ENCODE data around the gene MALAT1. TPM values are rescaled to one million over a fixed set of nuclear protein-coding genes. Genes with fewer than 3 reads are reported as not detected.

The MALAT1 gene
- total and polyA plus RNA-seq, 2 of the 13 experiments (the other 11 are each of a cell fraction or from before 2014, with no cell fraction given) = 143 to 1,237 TPM

DNA sequence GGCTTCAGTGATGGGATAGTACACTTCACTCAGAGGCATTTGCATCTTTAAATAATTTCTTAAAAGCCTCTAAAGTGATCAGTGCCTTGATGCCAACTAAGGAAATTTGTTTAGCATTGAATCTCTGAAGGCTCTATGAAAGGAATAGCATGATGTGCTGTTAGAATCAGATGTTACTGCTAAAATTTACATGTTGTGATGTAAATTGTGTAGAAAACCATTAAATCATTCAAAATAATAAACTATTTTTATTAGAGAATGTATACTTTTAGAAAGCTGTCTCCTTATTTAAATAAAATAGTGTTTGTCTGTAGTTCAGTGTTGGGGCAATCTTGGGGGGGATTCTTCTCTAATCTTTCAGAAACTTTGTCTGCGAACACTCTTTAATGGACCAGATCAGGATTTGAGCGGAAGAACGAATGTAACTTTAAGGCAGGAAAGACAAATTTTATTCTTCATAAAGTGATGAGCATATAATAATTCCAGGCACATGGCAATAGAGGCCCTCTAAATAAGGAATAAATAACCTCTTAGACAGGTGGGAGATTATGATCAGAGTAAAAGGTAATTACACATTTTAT lies 4.6 kb downstream of the MALAT1 start:
- H3K79me2 ChIP-seq (ENCODE audit: insufficient read depth, low read length) = peaks cover 74% of the 10 kb centered on the region
- CTCF ChIA-PET (ENCODE audit: low intra/inter-chr PET ratio, low total read pairs) = no interaction called here
- WGBS (ENCODE audit: low lambda C conversion rate) = 37% methylated on average over 3 of the region's 3 CpGs
- ATAC-seq (no peak), DNase-seq (ENCODE audit: low spot score) (no peak), FAIRE-seq (no peak)
- no peaks in the 10 kb centered on the region for H3K9me3 ChIP-seq (ENCODE audit: low read length)
- POLR2A ChIA-PET = interaction anchor here (0.6 to 27.3 kb wide), 8 partner anchors 11 to 146 kb away, joined by 3 to 1590 read pairs (median 7); partner anchors contain the start of gene NEAT1
- H3K9ac ChIP-seq (ENCODE audit: insufficient read depth, low read depth, low read length) = peak overlapping the region; percentile 99; the same call in 1 of the 2 replicates
- peaks cover 6 to 40% of the 10 kb centered on the region in 2 experiments for H3K36me3 ChIP-seq (replicated peaks in 1 of 2; ENCODE audit: control insufficient read depth in 1 of 2, insufficient read depth in 2 of 2, low read length in 2 of 2)
- H2AFZ ChIP-seq (ENCODE audit: low read length) = no peak overlapping the region
- peak overlapping the region; percentile 78 for H3K4me2 ChIP-seq (ENCODE audit: low read depth, low read length)
- no peak overlapping the region for H3K27ac ChIP-seq (ENCODE audit: extremely low read length, insufficient read depth, low read length)
- peak overlapping the region; percentile 85 to 93 (median 89); a peak in 5 of 6 replicates for H3K4me3 ChIP-seq (replicated peaks in 1 of 3; ENCODE audit: insufficient read depth in 1 of 3, low read depth in 2 of 3, low read length in 3 of 3)
- BruUV-seq (replicated peaks) = no TSS peak
- peaks cover 50% of the 10 kb centered on the region for H3K4me1 ChIP-seq (ENCODE audit: insufficient read depth, low read length)
- H4K20me1 ChIP-seq (ENCODE audit: insufficient read depth, low read length) = peaks cover 77% of the 10 kb centered on the region
- intact Hi-C loops (cut with micrococcal nuclease; ENCODE audit: unreplicated experiment) (loop anchor here (2.0 kb wide), 1 partner anchor 81 kb away; the partner anchor contains the start of gene NEAT1), in situ Hi-C loops (cut with HindIII; ENCODE audit: extremely low pct_ligation_motif_present, low pct_unique_long_range_greater_than_20kb) (loop anchor here (10.0 kb wide), 1 partner anchor 49 kb away; no protein-coding TSS in a partner anchor)
- no peaks in the 10 kb centered on the region; a peak in 2 of 5 replicates for H3K27me3 ChIP-seq (ENCODE audit: control insufficient read depth in 1 of 2, insufficient read depth in 2 of 2, low read length in 2 of 2)
- TF ChIP-seq ZSCAN9 (CRISPR knock-in tag; IDR thresholded peaks at IDR 0.05; ENCODE audit: borderline replicate concordance) (no peak), U2AF1 (optimal IDR thresholded peaks at IDR 0.05; ENCODE audit: low read depth, low read length) (no peak), FOXP1 (IDR thresholded peaks at IDR 0.05) (no peak), FOXP1 (CRISPR knock-in tag; IDR thresholded peaks at IDR 0.05) (no peak), KDM4B (CRISPR knock-in tag; IDR thresholded peaks at IDR 0.05) (no peak), ZNF749 (CRISPR knock-in tag; IDR thresholded peaks at IDR 0.05; ENCODE audit: borderline replicate concordance) (no peak), SOX6 (IDR thresholded peaks at IDR 0.05) (no peak), SOX6 (CRISPR knock-in tag; IDR thresholded peaks at IDR 0.05) (no peak), KDM6A (CRISPR knock-in tag; IDR thresholded peaks at IDR 0.05; ENCODE audit: low read depth) (no peak), REL (CRISPR knock-in tag; conservative IDR thresholded peaks at IDR 0.05) (no peak), ZNF484 (CRISPR knock-in tag; IDR thresholded peaks at IDR 0.05; ENCODE audit: borderline replicate concordance, low read depth) (no peak), NFIB (CRISPR knock-in tag; IDR thresholded peaks at IDR 0.05; ENCODE audit: borderline replicate concordance) (no peak), AGO2 (optimal IDR thresholded peaks at IDR 0.05; ENCODE audit: low read depth, low read length) (peak; percentile 16), RBFOX2 (IDR thresholded peaks at IDR 0.05; ENCODE audit: low read depth, low read length) (peak; percentile 20; the same call in 1 of the 2 replicates), ARNT2 (CRISPR knock-in tag; IDR thresholded peaks at IDR 0.05; ENCODE audit: low read depth) (no peak), SRSF1 (optimal IDR thresholded peaks at IDR 0.05; ENCODE audit: low read depth, low read length) (no peak), NBN (conservative IDR thresholded peaks at IDR 0.05) (no peak), POLR2G (IDR thresholded peaks at IDR 0.05; ENCODE audit: low read depth, low read length) (peak; percentile 44; the same call in 1 of the 2 replicates), AGO1 (IDR thresholded peaks at IDR 0.05; ENCODE audit: low read depth, low read length, poor library complexity, severe bottlenecking) (no peak), NPAS2 (CRISPR knock-in tag; IDR thresholded peaks at IDR 0.05; ENCODE audit: borderline replicate concordance) (no peak)
- TF ChIP-seq, protein P1, sequence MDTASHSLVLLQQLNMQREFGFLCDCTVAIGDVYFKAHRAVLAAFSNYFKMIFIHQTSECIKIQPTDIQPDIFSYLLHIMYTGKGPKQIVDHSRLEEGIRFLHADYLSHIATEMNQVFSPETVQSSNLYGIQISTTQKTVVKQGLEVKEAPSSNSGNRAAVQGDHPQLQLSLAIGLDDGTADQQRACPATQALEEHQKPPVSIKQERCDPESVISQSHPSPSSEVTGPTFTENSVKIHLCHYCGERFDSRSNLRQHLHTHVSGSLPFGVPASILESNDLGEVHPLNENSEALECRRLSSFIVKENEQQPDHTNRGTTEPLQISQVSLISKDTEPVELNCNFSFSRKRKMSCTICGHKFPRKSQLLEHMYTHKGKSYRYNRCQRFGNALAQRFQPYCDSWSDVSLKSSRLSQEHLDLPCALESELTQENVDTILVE (CRISPR knock-in tag; IDR thresholded peaks at IDR 0.05) = no peak
- TF ChIP-seq, protein P2, sequence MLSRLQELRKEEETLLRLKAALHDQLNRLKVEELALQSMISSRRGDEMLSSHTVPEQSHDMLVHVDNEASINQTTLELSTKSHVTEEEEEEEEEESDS (CRISPR knock-in tag; IDR thresholded peaks at IDR 0.05; ENCODE audit: borderline replicate concordance) = no peak
- TF ChIP-seq, protein P3, sequence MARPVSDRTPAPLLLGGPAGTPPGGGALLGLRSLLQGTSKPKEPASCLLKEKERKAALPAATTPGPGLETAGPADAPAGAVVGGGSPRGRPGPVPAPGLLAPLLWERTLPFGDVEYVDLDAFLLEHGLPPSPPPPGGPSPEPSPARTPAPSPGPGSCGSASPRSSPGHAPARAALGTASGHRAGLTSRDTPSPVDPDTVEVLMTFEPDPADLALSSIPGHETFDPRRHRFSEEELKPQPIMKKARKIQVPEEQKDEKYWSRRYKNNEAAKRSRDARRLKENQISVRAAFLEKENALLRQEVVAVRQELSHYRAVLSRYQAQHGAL (CRISPR knock-in tag; IDR thresholded peaks at IDR 0.05; ENCODE audit: not compliant biosample characterization) = no peak

Measured in HepG2 (cell line).